Panc1 (cell line): Measurements from ENCODE around the gene ADARB2. TPM values are rescaled to one million over a fixed set of nuclear protein-coding genes. Genes with fewer than 3 reads are reported as not detected.

Experiments
- ATAC-seq: fragments of 200-7000 bp; cut with Tn5 transposase; 2 replicates; pipeline ENCODE4 v1.9.1; 2020; ENCODE audit warnings: mild to moderate bottlenecking, moderate library complexity
- BruUV-seq: library from RNA; stranded (reverse); fragments of 400-500 nt; replicated peaks from 2 replicates; lab custom pipeline; 2021; lab: Mats Ljungman, UMichigan
- CTCF ChIA-PET: fragments of 300-600 bp; sonication (Branson Sonifier 250); formaldehyde crosslinking; loops from one replicate; lab custom pipeline; 2022; ENCODE audit warnings: antibody characterized with exemption; lab: Charles Lee
- POLR2A ChIA-PET: fragments of 300-600 bp; sonication (Branson Sonifier 250); formaldehyde crosslinking; loops from one replicate; lab custom pipeline; 2022; ENCODE audit warnings: antibody characterized with exemption; lab: Charles Lee
- DNase-seq: peaks from one replicate; pipeline ENCODE4 v3.0.0-alpha.2; 2010; ENCODE audit warnings: low read depth, low spot score
- H3K27ac ChIP-seq: 2 replicates; pipeline ENCODE4 v1.5.1; 2011; ENCODE audit warnings: mild to moderate bottlenecking, low read length, inconsistent platforms
- H3K27me3 ChIP-seq: fragments of 200-500 bp; sonication (Bioruptor generic); 2 replicates; pipeline ENCODE4 v1.6.0; 2014; ENCODE audit warnings: low read length, inconsistent platforms; ENCODE audit not compliant: control insufficient read depth, insufficient read depth
- H3K36me3 ChIP-seq: fragments of 200-500 bp; sonication (Bioruptor generic); 2 replicates; pipeline ENCODE4 v1.5.1; 2014; ENCODE audit warnings: inconsistent platforms, mild to moderate bottlenecking, low read length, moderate library complexity; ENCODE audit not compliant: control insufficient read depth, insufficient read depth
- H3K4me1 ChIP-seq: 2 replicates; pipeline ENCODE4 v1.5.1; 2011; ENCODE audit warnings: inconsistent platforms, mild to moderate bottlenecking, low read length, moderate library complexity; ENCODE audit not compliant: control insufficient read depth, insufficient read depth
- H3K4me3 ChIP-seq, 2 experiments: 2 replicates each; pipeline ENCODE4 v1.5.1; 2011 to 2012; ENCODE audit warnings: low read depth in 2 of 2, low read length in 2 of 2, mild to moderate bottlenecking in 2 of 2, inconsistent platforms in 1 of 2, moderate library complexity in 1 of 2
- H3K9me3 ChIP-seq: fragments of 200-500 bp; sonication (Bioruptor generic); 2 replicates; pipeline ENCODE4 v1.5.1; 2014; ENCODE audit warnings: low read depth, mild to moderate bottlenecking, inconsistent platforms, low read length, moderate library complexity; ENCODE audit not compliant: control insufficient read depth, insufficient read depth
- POLR2AphosphoS5 ChIP-seq: IDR thresholded peaks from 2 replicates; pipeline ENCODE4 v1.6.1; 2012; ENCODE audit warnings: mild to moderate bottlenecking, low read depth, low read length, moderate library complexity
- SIN3A ChIP-seq: IDR thresholded peaks from 2 replicates; pipeline ENCODE4 v1.6.1; 2012; ENCODE audit warnings: low read depth, mild to moderate bottlenecking, low read length, moderate library complexity, borderline replicate concordance; ENCODE audit not compliant: insufficient read depth
- TCF7L2 ChIP-seq: IDR thresholded peaks from 2 replicates; pipeline ENCODE4 v1.6.1; 2011; ENCODE audit warnings: mild to moderate bottlenecking, low read depth, low read length, inconsistent platforms
- in situ Hi-C: cut with HindIII; loops from 2 replicates; pipeline ENCODE4 v1.10.0; 2016; ENCODE audit warnings: low sequenced_read_pairs, low pct_unique_long_range_greater_than_20kb
- intact Hi-C: fragments of 100-400 bp; cut with micrococcal nuclease; formaldehyde crosslinking; loops from one replicate; pipeline ENCODE4 v1.10.0; 2022; ENCODE audit not compliant: unreplicated experiment
- total RNA-seq: library from RNA; stranded (reverse); gene quantifications from one replicate; pipeline ENCODE4 v1.2.1, GENCODE V29; 2021; ENCODE audit not compliant: unreplicated experiment
- TF ChIP-seq, protein P1 (sequence below), 2 experiments: IDR thresholded peaks; 2 replicates each; pipeline ENCODE4 v1.6.1; 2011 to 2012; ENCODE audit warnings: low read depth in 2 of 2, control low read depth in 1 of 2, low read length in 1 of 2, mild to moderate bottlenecking in 1 of 2, moderate library complexity in 1 of 2; ENCODE audit not compliant: insufficient read depth in 1 of 2
- TF ChIP-seq, protein P2 (sequence below): fragments of 450-650 bp; IDR thresholded peaks from 2 replicates; pipeline ENCODE4 v1.5.1; 2017; ENCODE audit warnings: mild to moderate bottlenecking

The ADARB2 gene
- total RNA-seq, 1 experiment from 2014 or later = 0.31 TPM

DNA sequence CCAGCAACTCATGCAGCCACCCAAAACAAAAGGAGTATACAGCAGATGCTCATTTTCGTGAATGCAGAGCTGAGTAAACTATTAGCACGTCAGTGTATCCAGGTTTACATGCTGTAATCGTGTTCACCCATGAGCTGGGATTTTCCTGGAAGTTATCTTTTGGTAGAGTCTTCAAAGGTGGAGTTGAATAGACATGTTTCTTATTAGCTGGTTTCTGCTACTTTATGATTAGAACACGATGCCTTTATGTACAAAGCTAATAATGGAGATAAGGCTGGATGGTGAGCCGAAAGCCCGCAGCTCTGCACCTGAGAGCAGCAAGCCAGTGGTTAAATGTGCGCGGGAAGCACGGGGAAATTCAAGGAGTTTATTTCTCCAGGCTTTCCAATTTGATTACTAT, 123.8 kb downstream of the ADARB2 start:
- Histone ChIP-seq H3K4me3 (no peak overlapping the region), H3K36me3 (no peaks in the 10 kb centered on the region), H3K9me3 (no peaks in the 10 kb centered on the region), H3K27ac (no peak overlapping the region), H3K4me1 (no peaks in the 10 kb centered on the region), H3K27me3 (peaks cover 2% of the 10 kb centered on the region)
- ATAC-seq (no peak), DNase-seq (no peak)
- in situ Hi-C loops (no loop called here), intact Hi-C loops (no loop called here)
- CTCF ChIA-PET = no interaction called here
- TF ChIP-seq TCF7L2 (no peak), POLR2AphosphoS5 (no peak), SIN3A (no peak)
- TF ChIP-seq, protein P1, sequence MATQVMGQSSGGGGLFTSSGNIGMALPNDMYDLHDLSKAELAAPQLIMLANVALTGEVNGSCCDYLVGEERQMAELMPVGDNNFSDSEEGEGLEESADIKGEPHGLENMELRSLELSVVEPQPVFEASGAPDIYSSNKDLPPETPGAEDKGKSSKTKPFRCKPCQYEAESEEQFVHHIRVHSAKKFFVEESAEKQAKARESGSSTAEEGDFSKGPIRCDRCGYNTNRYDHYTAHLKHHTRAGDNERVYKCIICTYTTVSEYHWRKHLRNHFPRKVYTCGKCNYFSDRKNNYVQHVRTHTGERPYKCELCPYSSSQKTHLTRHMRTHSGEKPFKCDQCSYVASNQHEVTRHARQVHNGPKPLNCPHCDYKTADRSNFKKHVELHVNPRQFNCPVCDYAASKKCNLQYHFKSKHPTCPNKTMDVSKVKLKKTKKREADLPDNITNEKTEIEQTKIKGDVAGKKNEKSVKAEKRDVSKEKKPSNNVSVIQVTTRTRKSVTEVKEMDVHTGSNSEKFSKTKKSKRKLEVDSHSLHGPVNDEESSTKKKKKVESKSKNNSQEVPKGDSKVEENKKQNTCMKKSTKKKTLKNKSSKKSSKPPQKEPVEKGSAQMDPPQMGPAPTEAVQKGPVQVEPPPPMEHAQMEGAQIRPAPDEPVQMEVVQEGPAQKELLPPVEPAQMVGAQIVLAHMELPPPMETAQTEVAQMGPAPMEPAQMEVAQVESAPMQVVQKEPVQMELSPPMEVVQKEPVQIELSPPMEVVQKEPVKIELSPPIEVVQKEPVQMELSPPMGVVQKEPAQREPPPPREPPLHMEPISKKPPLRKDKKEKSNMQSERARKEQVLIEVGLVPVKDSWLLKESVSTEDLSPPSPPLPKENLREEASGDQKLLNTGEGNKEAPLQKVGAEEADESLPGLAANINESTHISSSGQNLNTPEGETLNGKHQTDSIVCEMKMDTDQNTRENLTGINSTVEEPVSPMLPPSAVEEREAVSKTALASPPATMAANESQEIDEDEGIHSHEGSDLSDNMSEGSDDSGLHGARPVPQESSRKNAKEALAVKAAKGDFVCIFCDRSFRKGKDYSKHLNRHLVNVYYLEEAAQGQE (IDR thresholded peaks at IDR 0.05; ENCODE audit: insufficient read depth in 1 of 2, low read depth in 2 of 2, low read length in 1 of 2) = no peak
- TF ChIP-seq, protein P2, sequence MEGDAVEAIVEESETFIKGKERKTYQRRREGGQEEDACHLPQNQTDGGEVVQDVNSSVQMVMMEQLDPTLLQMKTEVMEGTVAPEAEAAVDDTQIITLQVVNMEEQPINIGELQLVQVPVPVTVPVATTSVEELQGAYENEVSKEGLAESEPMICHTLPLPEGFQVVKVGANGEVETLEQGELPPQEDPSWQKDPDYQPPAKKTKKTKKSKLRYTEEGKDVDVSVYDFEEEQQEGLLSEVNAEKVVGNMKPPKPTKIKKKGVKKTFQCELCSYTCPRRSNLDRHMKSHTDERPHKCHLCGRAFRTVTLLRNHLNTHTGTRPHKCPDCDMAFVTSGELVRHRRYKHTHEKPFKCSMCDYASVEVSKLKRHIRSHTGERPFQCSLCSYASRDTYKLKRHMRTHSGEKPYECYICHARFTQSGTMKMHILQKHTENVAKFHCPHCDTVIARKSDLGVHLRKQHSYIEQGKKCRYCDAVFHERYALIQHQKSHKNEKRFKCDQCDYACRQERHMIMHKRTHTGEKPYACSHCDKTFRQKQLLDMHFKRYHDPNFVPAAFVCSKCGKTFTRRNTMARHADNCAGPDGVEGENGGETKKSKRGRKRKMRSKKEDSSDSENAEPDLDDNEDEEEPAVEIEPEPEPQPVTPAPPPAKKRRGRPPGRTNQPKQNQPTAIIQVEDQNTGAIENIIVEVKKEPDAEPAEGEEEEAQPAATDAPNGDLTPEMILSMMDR = no peak
- POLR2A ChIA-PET = no interaction called here
- BruUV-seq = no TSS peak

DNA sequence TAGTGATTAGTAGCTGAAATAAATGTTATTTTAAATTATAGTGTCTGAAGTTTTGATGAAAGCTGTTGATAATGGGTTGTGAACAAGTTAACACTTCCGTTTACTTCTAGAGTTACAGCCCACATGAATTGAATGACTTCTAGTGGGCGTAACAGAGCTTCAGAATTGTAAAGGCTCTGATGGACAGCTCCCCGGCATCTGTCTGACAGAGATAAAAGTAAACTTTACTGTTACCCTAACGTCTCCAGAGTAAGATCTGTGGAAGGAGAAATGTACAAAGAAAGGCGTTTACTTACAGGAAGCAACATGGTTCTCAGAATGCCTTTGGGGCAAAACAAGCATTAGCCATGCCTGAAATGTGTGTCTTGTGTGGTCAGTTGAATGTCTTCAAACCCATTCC, 124.4 kb downstream of the ADARB2 start:
- H3K4me3 ChIP-seq = no peak overlapping the region
- H3K27ac ChIP-seq = no peak overlapping the region
- CTCF ChIA-PET = no interaction called here
- BruUV-seq = no TSS peak
- in situ Hi-C loops (no loop called here), intact Hi-C loops (no loop called here)
- H3K9me3 ChIP-seq = no peaks in the 10 kb centered on the region
- TF ChIP-seq POLR2AphosphoS5 (no peak), SIN3A (no peak), TCF7L2 (no peak)
- TF ChIP-seq, protein P1 (IDR thresholded peaks at IDR 0.05; ENCODE audit: insufficient read depth in 1 of 2, low read depth in 2 of 2, low read length in 1 of 2) = no peak
- TF ChIP-seq, protein P2 = no peak
- ATAC-seq (no peak), DNase-seq (no peak)
- no peaks in the 10 kb centered on the region for H3K4me1 ChIP-seq
- H3K27me3 ChIP-seq = peaks cover 6% of the 10 kb centered on the region
- POLR2A ChIA-PET = no interaction called here
- H3K36me3 ChIP-seq = no peaks in the 10 kb centered on the region
